GM23248 (cell line): ENCODE measurements around the gene HPX. TPM values are rescaled to one million over a fixed set of nuclear protein-coding genes. Genes with fewer than 3 reads are reported as not detected.

Experiments used
- DNase-seq: peaks from one replicate; pipeline ENCODE4 v3.0.0-alpha.2; 2015
- H2AFZ ChIP-seq: fragments of 200-600 bp; sonication (generic); 2 replicates; pipeline ENCODE4 v1.6.1; 2016; ENCODE audit warnings: antibody characterized with exemption
- H3F3A ChIP-seq: fragments of 200-600 bp; sonication (generic); 2 replicates; pipeline ENCODE4 v1.6.1; 2016; ENCODE audit warnings: mild to moderate bottlenecking, antibody characterized with exemption, mixed run types; ENCODE audit not compliant: insufficient read depth
- H3K27ac ChIP-seq: fragments of 200-600 bp; sonication (generic); 2 replicates; pipeline ENCODE4 v1.5.1; 2016; ENCODE audit warnings: mild to moderate bottlenecking
- H3K27me3 ChIP-seq: fragments of 200-600 bp; sonication (generic); replicated peaks from 2 replicates; pipeline ENCODE4 v1.6.1; 2016; ENCODE audit warnings: mild to moderate bottlenecking; ENCODE audit not compliant: insufficient read depth
- H3K36me3 ChIP-seq: fragments of 200-600 bp; sonication (generic); 2 replicates; pipeline ENCODE4 v1.6.1; 2016; ENCODE audit warnings: low read depth, mild to moderate bottlenecking
- H3K4me1 ChIP-seq: fragments of 200-600 bp; sonication (generic); 2 replicates; pipeline ENCODE4 v1.6.1; 2016; ENCODE audit warnings: mild to moderate bottlenecking; ENCODE audit not compliant: insufficient read depth
- H3K4me2 ChIP-seq: fragments of 200-600 bp; sonication (generic); one replicate; pipeline ENCODE4 v1.6.1; 2016; ENCODE audit warnings: mild to moderate bottlenecking; ENCODE audit not compliant: unreplicated experiment
- H3K4me3 ChIP-seq: fragments of 200-600 bp; sonication (generic); 2 replicates; pipeline ENCODE4 v1.5.1; 2016; ENCODE audit warnings: mild to moderate bottlenecking
- H3K79me2 ChIP-seq: fragments of 200-600 bp; sonication (generic); 2 replicates; pipeline ENCODE4 v1.6.1; 2016; ENCODE audit warnings: mild to moderate bottlenecking; ENCODE audit not compliant: insufficient read depth
- H3K9ac ChIP-seq: fragments of 200-600 bp; sonication (generic); 2 replicates; pipeline ENCODE4 v1.6.1; 2016; ENCODE audit warnings: mild to moderate bottlenecking
- H3K9me2 ChIP-seq: fragments of 200-600 bp; sonication (generic); 2 replicates; pipeline ENCODE4 v1.6.1; 2016; ENCODE audit warnings: mixed run types, mild to moderate bottlenecking, moderate library complexity; ENCODE audit not compliant: insufficient read depth
- H3K9me3 ChIP-seq: fragments of 200-600 bp; sonication (generic); one replicate; pipeline ENCODE4 v1.6.1; 2017; ENCODE audit warnings: low read depth
- H4K20me1 ChIP-seq: fragments of 200-600 bp; sonication (generic); 2 replicates; pipeline ENCODE4 v1.6.0; 2016; ENCODE audit not compliant: insufficient read depth
- EZH2 ChIP-seq: fragments of 200-600 bp; sonication (generic); IDR thresholded peaks from 2 replicates; pipeline ENCODE4 v1.6.1; 2018; ENCODE audit warnings: antibody characterized with exemption, mild to moderate bottlenecking; ENCODE audit not compliant: insufficient read depth, poor library complexity, severe bottlenecking
- EZH2phosphoT487 ChIP-seq: fragments of 200-600 bp; sonication (generic); IDR thresholded peaks from 2 replicates; pipeline ENCODE4 v1.6.1; 2018; ENCODE audit warnings: antibody characterized with exemption, moderate library complexity, mild to moderate bottlenecking, low read depth; ENCODE audit not compliant: insufficient read depth
- WGBS, 2 experiments: methylation state at CpG; one replicate each; pipeline ENCODE4 v1.1.6; 2015 to 2017; ENCODE audit warnings: low lambda C conversion rate in 2 of 2, low coverage in 1 of 2; ENCODE audit errors: missing lambda C conversion rate in 2 of 2; 5-methylcytosine and 5-hydroxymethylcytosine counted together
- in situ Hi-C: fragments of 300-500 bp; cut with MboI; formaldehyde crosslinking; loops from 2 replicates; pipeline ENCODE4 v1.15.0; 2020
- polyA plus RNA-seq: library from polyadenylated mRNA; unstranded; fragments of >200 nt; fragmentation: Nextera tagmentation; extraction: Ambion mirVana; gene quantifications from 2 replicates; pipeline ENCODE4 v1.2.1, GENCODE V29; 2016
- total RNA-seq: library from RNA; depleted of rRNA; stranded (reverse); fragments of >200 nt; shearing (Covaris generic); gene quantifications from 2 replicates; pipeline ENCODE4 v1.2.3, GENCODE V29; 2014

HPX gene
- total and polyA plus RNA-seq, 2 experiments from 2014 or later = 0.22 to 0.43 TPM

DNA sequence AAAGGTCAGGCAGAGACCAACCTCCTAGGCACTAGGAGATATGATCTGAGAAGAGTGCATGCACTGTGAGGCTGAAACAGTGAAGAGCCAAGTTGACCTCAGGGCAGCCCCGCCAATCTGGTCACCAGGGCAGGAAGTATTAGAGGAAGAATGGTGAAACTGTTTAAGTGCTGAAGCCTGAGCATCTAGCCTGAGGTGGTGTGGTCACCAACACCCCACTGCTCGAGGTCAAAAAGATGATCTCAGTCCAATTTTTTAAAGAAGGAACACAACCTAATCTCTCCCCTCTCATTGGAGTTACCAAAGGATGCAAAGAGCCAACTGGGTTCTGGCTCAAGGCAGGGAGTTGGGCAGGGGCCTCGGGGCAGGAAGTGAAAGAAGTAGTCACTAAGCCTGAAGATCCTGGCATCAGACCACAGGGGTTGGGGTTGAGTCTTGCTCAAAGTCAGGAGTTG lies 25.9 kb downstream of the HPX start:
- no peaks in the 10 kb centered on the region for H3K27me3 ChIP-seq
- no peak overlapping the region for H3K9ac ChIP-seq
- in situ Hi-C loops = no loop called here

DNA sequence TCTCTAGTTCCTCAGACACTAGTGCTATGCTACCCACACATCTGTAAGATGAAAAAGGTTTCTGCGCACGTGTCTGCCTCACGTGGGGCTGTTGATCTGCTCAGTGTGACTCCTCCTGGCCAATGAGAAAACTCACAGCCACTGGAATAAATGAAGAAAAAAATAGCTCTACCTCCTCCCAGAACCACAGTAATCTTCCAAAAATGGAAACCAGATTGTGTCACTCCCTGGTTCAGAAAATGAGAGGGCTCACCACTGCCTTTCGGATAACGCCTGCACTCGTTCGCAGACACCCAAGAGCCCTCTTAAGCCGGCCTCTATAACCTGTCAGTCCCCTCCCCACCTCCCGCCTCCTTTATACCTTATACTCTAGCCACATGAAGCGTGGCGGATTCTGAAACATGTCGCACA lies 27.0 kb downstream of the HPX start:
- in situ Hi-C loops = no loop called here
- DNase-seq = peak; percentile 24
- Histone ChIP-seq H4K20me1 (no peaks in the 10 kb centered on the region; the same call in 1 of the 2 replicates), H3K9me3 (no peaks in the 10 kb centered on the region), H3K4me3 (no peak overlapping the region), H3K27ac (no peak overlapping the region), H3K36me3 (no peaks in the 10 kb centered on the region), H2AFZ (no peak overlapping the region), H3K4me1 (peaks cover 12% of the 10 kb centered on the region), H3K9ac (no peak overlapping the region), H3K79me2 (peaks cover 41% of the 10 kb centered on the region), H3K4me2 (no peak overlapping the region), H3K9me2 (no peaks in the 10 kb centered on the region), H3K27me3 (no peaks in the 10 kb centered on the region), H3F3A (no peaks in the 10 kb centered on the region)
- TF ChIP-seq EZH2 = no peak
- no peak for TF ChIP-seq EZH2phosphoT487
- 69 to 70% methylated on average over 12 of the region's 12 CpGs for WGBS, 2 experiments

More for the DNA sequence above, 25.9 kb downstream of the HPX start:
- WGBS, 2 experiments = 74 to 79% methylated on average over 3 of the region's 3 CpGs
- TF ChIP-seq EZH2 (no peak), EZH2phosphoT487 (no peak)
- Histone ChIP-seq H4K20me1 (no peaks in the 10 kb centered on the region; the same call in 1 of the 2 replicates), H3F3A (no peaks in the 10 kb centered on the region), H3K9me3 (no peaks in the 10 kb centered on the region), H3K27ac (no peak overlapping the region), H3K4me3 (no peak overlapping the region), H3K4me1 (peaks cover 16% of the 10 kb centered on the region), H2AFZ (no peak overlapping the region), H3K36me3 (no peaks in the 10 kb centered on the region), H3K9me2 (no peaks in the 10 kb centered on the region), H3K79me2 (peaks cover 41% of the 10 kb centered on the region), H3K4me2 (no peak overlapping the region)
- DNase-seq = no peak

- no peaks in the 10 kb centered on the region for H3K27me3 ChIP-seq
- peaks cover 24% of the 10 kb centered on the region for H3K79me2 ChIP-seq
Measured at GRCh38 chr11:6411594-6412031, 29.2 kb downstream of the HPX start.

DNA sequence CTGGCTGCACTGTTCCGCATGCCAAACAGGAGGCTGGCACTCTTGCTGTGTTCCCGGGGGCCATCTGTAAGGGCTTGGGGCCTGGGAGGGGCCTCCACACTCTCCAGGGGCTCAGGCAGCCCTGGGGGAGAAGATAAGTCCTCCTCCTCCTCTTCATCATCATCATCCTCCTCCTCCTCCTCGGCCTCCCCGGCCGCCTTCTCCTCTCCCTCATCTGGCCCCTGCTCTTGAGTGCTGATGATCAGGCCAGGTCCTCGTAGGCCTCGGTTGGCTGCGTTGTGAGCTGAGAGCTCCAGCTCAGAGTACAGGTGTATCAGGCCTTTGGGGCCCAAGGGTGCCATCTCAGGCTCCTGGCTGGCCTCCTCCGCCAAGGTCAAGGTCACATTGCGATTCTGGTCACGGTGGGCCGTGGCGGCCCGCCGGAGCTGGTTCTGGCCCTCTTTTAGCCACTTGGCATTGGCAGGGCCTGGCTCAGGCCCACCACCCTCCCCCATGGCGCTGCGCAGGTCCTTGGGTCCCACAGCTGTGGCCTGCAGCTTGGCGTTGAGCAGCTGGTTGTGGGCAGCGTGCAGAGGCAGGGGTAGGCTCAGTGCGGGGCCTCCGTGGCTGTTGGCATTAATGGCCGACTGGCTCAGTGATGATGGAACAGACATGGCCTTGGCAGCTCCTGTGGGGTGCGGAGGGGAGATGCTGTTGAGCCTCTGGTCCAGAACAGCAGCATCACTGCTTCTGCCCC lies 29.9 kb downstream of the HPX start:
- Histone ChIP-seq H3K27me3 (no peaks in the 10 kb centered on the region), H3K27ac (no peak overlapping the region), H4K20me1 (no peaks in the 10 kb centered on the region), H3K9me2 (no peaks in the 10 kb centered on the region), H3K4me1 (peaks cover 5% of the 10 kb centered on the region), H2AFZ (no peak overlapping the region), H3K79me2 (peaks cover 21% of the 10 kb centered on the region), H3F3A (no peaks in the 10 kb centered on the region), H3K4me3 (no peak overlapping the region), H3K36me3 (no peaks in the 10 kb centered on the region), H3K9me3 (no peaks in the 10 kb centered on the region), H3K4me2 (no peak overlapping the region), H3K9ac (no peak overlapping the region)
- no peak for DNase-seq
- in situ Hi-C loops = no loop called here
- WGBS, 2 experiments = 90 to 92% methylated on average over 18 to 23 of the region's 23 CpGs
- no peak for TF ChIP-seq EZH2
- TF ChIP-seq EZH2phosphoT487 = no peak

More at GRCh38 chr11:6411594-6412031, 29.2 kb downstream of the HPX start:
- DNase-seq = no peak
- H3K4me2 ChIP-seq = no peak overlapping the region
- no peaks in the 10 kb centered on the region for H3K36me3 ChIP-seq
- TF ChIP-seq EZH2 (no peak), EZH2phosphoT487 (no peak)
- WGBS, 2 experiments = 92 to 98% methylated on average over 10 of the region's 10 CpGs
- H3K9ac ChIP-seq = no peak overlapping the region
- no peaks in the 10 kb centered on the region for H3K9me3 ChIP-seq
- no peak overlapping the region for H3K27ac ChIP-seq
- no peak overlapping the region for H3K4me3 ChIP-seq
- no peaks in the 10 kb centered on the region for H3F3A ChIP-seq
- no peak overlapping the region for H2AFZ ChIP-seq
- H4K20me1 ChIP-seq = no peaks in the 10 kb centered on the region; the same call in 1 of the 2 replicates
- H3K9me2 ChIP-seq = no peaks in the 10 kb centered on the region
- peaks cover 6% of the 10 kb centered on the region for H3K4me1 ChIP-seq
- in situ Hi-C loops = no loop called here
